ENCODE results near the gene SRSF4. TPM values are rescaled to one million over a fixed set of nuclear protein-coding genes. Genes with fewer than 3 reads are reported as not detected.

Gene SRSF4
- total and polyA plus RNA-seq, 9 of the 15 experiments (the other 6 are each of a cell fraction or from before 2014, with no cell fraction given), result 15.9 to 132 (median 82.0) TPM

DNA sequence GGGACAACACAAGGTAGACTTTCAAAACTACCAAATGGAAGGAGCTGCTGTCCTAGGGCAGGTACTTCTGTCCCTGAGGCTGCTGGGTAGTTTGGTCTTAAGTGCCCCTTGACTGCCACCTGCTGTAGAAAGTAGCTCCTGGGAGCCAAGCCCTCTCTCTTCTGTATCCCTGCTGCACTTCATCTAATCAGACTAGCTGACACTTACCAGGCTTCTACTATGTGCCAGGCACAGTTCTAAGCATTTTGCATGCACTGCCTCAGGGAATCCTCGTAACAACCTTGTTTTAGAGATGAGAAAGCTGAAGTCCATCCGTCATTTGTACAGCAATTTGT lies 15.9 kb upstream of the SRSF4 start (continued):
- TF ChIP-seq, protein P1, sequence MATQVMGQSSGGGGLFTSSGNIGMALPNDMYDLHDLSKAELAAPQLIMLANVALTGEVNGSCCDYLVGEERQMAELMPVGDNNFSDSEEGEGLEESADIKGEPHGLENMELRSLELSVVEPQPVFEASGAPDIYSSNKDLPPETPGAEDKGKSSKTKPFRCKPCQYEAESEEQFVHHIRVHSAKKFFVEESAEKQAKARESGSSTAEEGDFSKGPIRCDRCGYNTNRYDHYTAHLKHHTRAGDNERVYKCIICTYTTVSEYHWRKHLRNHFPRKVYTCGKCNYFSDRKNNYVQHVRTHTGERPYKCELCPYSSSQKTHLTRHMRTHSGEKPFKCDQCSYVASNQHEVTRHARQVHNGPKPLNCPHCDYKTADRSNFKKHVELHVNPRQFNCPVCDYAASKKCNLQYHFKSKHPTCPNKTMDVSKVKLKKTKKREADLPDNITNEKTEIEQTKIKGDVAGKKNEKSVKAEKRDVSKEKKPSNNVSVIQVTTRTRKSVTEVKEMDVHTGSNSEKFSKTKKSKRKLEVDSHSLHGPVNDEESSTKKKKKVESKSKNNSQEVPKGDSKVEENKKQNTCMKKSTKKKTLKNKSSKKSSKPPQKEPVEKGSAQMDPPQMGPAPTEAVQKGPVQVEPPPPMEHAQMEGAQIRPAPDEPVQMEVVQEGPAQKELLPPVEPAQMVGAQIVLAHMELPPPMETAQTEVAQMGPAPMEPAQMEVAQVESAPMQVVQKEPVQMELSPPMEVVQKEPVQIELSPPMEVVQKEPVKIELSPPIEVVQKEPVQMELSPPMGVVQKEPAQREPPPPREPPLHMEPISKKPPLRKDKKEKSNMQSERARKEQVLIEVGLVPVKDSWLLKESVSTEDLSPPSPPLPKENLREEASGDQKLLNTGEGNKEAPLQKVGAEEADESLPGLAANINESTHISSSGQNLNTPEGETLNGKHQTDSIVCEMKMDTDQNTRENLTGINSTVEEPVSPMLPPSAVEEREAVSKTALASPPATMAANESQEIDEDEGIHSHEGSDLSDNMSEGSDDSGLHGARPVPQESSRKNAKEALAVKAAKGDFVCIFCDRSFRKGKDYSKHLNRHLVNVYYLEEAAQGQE (IDR thresholded peaks at IDR 0.05; ENCODE audit: borderline replicate concordance), result peak; percentile 80
- TF ChIP-seq, protein P1 (CRISPR knock-in tag; IDR thresholded peaks at IDR 0.05; ENCODE audit: low read depth), result no peak
- TF ChIP-seq CXXC5 (CRISPR knock-in tag; IDR thresholded peaks at IDR 0.05) (0 out of 2 replicates have a peak, but pooled peaks have one; percentile 27), DMBX1 (CRISPR knock-in tag; IDR thresholded peaks at IDR 0.05; ENCODE audit: borderline replicate concordance) (0 out of 2 replicates have a peak, but pooled peaks have one; percentile 29), RB1 (IDR thresholded peaks at IDR 0.05; ENCODE audit: low read depth) (peak; percentile 26; the same call in 1 of the 2 replicates), ZNF561 (CRISPR knock-in tag; conservative IDR thresholded peaks at IDR 0.05) (no peak), HSF4 (CRISPR knock-in tag; IDR thresholded peaks at IDR 0.05; ENCODE audit: borderline replicate concordance) (0 out of 2 replicates have a peak, but pooled peaks have one; percentile 45)
- TF ChIP-seq, protein P2, sequence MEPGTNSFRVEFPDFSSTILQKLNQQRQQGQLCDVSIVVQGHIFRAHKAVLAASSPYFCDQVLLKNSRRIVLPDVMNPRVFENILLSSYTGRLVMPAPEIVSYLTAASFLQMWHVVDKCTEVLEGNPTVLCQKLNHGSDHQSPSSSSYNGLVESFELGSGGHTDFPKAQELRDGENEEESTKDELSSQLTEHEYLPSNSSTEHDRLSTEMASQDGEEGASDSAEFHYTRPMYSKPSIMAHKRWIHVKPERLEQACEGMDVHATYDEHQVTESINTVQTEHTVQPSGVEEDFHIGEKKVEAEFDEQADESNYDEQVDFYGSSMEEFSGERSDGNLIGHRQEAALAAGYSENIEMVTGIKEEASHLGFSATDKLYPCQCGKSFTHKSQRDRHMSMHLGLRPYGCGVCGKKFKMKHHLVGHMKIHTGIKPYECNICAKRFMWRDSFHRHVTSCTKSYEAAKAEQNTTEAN (CRISPR knock-in tag; IDR thresholded peaks at IDR 0.05), result no peak
- TF ChIP-seq, protein P3, sequence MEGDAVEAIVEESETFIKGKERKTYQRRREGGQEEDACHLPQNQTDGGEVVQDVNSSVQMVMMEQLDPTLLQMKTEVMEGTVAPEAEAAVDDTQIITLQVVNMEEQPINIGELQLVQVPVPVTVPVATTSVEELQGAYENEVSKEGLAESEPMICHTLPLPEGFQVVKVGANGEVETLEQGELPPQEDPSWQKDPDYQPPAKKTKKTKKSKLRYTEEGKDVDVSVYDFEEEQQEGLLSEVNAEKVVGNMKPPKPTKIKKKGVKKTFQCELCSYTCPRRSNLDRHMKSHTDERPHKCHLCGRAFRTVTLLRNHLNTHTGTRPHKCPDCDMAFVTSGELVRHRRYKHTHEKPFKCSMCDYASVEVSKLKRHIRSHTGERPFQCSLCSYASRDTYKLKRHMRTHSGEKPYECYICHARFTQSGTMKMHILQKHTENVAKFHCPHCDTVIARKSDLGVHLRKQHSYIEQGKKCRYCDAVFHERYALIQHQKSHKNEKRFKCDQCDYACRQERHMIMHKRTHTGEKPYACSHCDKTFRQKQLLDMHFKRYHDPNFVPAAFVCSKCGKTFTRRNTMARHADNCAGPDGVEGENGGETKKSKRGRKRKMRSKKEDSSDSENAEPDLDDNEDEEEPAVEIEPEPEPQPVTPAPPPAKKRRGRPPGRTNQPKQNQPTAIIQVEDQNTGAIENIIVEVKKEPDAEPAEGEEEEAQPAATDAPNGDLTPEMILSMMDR (IDR thresholded peaks at IDR 0.05 in 2 of 3, conservative IDR thresholded peaks at IDR 0.05 in 1 of 3; ENCODE audit: insufficient read depth in 2 of 3, low read depth in 1 of 3, low read length in 3 of 3), result peak; percentile 65 to 79 (median 75)
- TF ChIP-seq, protein P4, sequence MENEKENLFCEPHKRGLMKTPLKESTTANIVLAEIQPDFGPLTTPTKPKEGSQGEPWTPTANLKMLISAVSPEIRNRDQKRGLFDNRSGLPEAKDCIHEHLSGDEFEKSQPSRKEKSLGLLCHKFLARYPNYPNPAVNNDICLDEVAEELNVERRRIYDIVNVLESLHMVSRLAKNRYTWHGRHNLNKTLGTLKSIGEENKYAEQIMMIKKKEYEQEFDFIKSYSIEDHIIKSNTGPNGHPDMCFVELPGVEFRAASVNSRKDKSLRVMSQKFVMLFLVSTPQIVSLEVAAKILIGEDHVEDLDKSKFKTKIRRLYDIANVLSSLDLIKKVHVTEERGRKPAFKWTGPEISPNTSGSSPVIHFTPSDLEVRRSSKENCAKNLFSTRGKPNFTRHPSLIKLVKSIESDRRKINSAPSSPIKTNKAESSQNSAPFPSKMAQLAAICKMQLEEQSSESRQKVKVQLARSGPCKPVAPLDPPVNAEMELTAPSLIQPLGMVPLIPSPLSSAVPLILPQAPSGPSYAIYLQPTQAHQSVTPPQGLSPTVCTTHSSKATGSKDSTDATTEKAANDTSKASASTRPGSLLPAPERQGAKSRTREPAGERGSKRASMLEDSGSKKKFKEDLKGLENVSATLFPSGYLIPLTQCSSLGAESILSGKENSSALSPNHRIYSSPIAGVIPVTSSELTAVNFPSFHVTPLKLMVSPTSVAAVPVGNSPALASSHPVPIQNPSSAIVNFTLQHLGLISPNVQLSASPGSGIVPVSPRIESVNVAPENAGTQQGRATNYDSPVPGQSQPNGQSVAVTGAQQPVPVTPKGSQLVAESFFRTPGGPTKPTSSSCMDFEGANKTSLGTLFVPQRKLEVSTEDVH (IDR thresholded peaks at IDR 0.05; ENCODE audit: low read depth, partially characterized antibody), result no peak

Data from K562 (cell line).